Activated CD8-positive, alpha-beta memory T cell treated with anti-CD3 and anti-CD28 coated beads, Interleukin-2, amount 50 U/mL, for 1 hour (primary cell): ENCODE results near the gene ATP7A.

ENCODE experiments used
- DNase-seq: peaks from one replicate; pipeline ENCODE4 v3.0.0-alpha.2; 2020; ENCODE audit errors: extremely low read depth

ATP7A gene

DNA sequence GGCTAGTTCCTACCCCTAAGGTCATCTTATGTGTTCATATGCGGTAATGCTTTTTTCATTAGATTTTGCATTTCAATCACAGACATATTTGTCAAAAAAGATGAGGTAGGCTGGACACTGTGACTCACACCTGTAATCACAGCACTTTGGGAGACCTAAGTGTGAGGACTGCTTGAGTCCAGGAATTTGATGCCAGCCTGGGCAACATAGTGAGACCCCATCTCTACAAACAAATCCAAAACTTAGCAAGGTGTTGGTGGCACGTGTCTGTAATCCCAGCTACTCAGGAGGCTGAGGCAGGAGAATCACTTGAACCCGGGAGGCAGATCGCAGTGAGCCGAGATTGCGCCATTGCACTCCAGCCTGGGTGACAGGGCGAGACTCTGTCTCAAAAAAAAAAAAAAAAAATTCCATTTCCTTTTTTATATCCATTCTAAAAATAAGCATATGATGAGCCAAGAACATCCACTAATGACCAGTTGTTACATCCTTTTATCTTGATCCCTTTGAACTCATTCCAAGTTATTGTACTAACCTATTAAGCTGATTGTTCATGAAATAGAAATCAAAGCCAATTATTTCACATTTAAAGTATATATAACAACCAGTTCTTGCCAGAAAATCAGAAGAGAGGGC is 35.5 kb downstream of the ATP7A start:
- no peak for DNase-seq

DNA sequence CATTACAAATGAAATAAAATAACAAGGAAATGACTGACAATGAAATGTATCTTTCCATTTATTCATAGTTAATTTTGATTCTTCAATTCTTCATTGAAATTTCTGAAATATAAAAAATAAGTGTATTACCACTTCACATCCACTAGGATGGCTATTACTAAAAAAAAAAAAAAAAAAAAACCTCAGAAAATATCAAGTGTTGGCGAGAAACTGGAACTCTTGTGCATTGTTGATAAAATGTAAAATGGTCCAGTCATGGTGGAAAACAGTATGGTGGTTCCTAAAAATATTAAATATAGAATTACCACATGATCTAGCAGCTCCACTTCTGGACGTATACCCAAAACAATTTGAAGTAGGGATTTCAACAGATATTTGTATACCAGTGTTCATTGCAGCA is 36.1 kb downstream of the ATP7A start:
- DNase-seq: no peak

DNA sequence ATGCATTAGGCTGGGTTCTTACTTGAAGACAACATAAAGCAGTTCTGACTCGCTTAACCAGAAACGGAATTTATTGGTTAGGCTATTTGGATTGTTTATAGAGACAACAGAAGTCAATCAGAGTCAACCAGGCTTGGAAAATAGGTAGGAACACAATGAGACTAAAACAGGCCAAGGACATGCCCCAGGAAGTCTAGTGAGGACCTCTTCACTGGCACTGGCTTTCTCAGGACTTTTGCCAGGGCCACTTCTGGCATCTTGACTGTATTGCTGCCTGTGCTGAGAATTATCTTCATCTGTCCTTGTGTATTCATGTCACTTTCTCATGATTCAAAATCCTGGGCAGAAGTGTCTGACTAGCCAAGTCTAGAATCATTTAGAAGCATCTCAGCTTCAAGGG is 39.3 kb downstream of the ATP7A start:
- no peak for DNase-seq

DNA sequence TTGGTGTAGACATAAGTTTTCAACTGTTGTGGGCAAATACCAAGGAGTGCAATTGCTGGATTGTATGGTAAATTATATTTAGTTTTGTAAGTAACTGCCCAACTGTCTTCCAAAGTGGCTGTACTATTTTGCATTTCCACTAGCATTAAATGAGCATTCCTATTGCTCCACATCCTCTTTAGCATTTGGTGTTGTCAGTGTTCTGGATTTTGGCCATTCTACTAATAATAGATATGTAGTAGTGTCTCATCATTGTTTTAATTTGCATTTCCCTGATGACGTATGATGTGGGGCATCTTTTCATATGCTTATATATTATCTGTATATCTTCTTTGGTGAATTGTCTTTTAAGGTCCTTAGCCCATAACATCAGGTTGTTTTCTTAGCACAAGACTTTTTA is 41.7 kb downstream of the ATP7A start:
- no peak for DNase-seq

DNA sequence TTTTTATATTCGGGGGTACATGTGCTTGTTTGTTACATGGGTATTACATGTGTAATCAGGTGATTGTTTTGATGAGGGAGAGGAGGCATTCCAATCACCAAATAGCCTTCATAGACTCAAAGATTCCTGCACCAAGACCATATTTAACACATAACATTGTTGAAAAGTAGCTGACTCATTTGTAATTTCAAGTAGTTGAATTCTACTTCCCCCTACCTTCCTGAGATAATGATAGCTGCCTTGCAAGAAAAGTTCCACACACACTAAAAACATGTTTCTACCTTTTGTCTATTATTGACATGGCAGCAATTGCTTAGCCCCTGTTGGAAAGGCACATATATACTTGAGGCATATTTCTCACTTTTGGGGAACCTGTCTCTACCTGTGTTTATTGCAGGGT is 42.8 kb downstream of the ATP7A start:
- DNase-seq: no peak

DNA sequence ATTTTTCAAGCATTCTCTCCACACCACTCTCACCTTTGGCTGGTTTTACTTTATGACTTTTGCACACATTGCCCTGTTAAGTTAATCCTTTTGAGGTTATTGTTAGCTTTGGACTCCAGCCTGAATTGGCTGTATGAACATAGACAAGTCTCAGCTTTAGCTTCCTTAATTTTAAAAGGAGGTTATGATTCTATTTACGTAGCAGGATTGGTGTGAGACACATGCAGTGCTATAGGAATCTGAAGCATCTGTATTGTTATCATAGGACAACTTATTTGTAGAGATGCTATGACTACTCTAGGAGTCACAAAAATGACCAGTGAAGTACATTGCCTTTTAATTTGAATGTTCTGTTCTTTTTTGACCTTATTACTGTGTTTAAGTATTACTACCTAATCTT is 43.2 kb downstream of the ATP7A start:
- no peak for DNase-seq

DNA sequence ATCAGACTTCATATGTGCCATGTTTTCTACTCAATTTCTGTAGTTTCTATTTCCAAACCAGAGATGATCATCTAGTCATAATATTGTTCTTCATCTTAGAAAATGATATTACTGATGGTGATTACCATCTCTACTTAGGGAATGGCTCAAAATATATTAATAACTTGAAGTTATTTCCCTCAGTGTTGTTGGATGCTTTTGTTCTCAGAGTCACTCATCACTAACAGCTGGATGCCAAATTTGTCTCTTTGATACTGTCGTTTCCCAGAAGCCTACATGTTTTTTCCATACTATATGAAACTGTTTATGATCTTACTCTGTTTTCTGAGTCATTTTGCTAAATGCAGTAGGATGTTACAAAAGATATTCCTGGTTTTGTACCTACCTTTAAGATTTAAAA is 50.1 kb downstream of the ATP7A start:
- no peak for DNase-seq

DNA sequence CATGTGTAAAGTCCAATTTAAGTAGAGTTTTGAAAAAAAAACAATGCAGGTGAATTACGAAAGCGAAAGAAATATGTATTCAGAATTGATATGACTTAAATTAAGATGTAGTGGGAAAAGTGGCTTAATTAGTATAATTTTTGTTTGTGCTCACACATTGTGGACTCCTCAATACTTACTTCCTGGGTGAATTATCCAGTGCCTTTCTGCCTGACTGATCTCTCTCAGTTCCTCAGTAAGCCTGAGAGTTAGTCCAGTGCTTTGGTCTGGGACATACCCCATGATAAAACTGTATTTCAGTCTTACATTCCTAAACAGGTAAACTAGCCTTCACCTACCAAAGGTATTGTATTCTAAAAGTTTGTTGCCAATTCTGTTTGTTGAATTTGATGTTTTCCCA is 50.6 kb downstream of the ATP7A start:
- no peak for DNase-seq

DNA sequence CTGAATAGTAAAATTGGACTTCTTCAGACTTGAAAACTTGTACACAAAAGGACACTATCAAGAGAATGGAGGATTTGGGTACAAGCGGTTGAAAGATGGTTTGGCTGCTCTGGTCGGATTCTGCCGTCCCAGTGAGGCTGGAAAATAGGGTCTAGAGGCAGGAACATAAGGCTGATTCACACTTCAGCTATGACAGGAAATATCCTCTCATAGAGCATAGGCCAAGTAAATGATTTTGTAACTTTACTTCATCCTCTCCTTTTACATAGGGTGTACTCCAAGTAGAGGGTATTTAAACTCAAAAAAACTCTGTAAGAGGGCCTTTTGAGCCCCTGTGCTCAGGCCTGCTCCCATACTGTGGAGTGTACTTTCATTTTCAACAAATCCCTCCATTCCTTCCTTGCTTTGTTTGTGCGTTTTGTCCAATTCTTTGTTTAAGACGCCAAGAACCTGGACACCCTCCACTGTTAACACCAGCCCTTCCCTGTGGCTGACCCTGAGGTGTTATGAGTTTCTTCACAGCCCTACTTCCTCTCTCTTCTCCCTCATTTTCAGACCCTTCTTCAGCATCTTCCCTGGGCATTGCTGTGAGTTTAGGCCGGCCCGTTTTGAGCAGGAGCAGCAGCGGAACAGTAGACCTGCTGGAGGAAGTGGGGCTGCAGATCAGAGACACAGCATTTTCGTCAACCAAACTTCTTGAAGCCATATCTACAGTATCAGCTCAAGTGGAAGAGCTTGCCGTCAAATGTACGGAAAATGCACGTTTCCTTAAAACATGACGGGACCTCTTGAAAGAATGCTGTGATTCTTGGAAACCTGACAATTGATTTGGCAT is 51.8 kb downstream of the ATP7A start:
- DNase-seq: no peak

DNA sequence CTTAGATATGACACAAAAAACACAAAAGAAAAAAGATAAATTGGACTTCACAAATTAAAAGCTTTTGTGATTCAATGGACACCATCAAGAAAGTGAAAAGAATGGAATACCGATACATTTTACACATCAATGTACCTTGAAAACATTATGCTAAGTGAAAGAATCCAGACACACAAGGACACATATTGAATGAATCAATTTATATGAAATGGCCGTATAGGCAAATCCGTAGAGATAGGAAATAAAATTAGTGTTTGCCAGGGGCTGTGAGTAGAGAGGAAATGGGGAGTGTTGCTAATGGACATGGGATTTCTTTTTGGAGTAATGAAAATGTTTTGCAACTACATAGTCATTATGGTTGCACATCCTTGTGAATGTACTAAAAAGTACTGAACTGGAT is 55.9 kb downstream of the ATP7A start:
- no peak for DNase-seq

DNA sequence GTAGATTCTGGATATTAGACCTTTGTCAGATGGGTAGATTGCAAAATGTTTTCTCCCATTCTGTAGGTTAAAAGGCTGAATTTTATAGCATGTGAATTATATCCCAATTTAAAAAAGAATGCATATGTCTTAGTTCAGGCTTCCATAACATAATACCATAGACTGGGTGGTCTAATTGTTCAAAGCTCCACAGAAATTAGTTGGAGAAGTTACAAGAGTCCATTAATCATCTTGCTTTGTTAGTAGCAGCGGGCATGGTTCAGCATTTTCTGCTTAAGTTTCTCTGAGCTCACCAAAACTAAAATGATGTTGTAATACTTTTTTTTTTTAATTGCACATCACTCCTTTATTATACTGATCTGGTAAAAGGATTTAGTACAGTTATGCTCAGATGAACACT is 57.1 kb downstream of the ATP7A start:
- DNase-seq: no peak

DNA sequence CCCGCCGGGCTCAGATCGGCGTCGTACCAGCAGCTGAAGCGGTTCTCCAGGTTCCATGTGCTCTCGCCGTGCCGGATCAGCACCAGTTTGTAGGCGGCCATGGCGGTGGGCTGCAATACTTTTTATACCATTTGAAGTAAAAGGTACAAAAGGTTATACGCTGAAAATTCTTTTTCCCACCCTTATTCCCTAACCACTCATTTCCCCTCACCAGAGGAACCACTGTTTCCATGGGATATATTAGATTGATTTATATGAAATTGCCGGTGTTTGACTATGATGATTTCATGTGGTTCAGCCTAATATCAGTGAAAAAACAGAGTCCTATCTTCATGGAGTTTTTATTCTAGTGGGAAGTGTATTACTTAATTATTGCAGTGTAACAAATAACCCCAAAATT is 59.0 kb downstream of the ATP7A start, which contains the start of gene PGAM4:
PGAM4 (minus strand) TSS at position 101 of the 400 bp plus-strand sequence; CDS start at position 101, 0 bp downstream.
- no peak for DNase-seq

DNA sequence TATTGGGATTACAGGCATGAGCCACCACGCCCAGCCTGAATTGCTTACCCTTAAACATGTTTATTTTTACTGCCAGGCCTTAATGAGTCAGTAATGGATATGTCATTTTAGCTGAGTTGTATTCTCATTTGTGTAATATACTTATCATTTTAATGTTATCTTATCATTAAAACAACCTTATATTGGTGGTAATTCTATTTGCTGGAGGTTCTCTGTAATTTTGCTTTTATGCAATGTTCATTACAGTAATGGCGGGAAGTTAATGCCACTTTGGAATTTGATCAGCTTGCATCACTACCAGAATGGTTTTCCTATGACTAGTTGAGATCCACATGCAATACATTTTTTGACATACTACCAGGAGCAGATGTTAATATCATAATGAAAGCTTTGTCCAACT is 65.3 kb downstream of the ATP7A start:
- DNase-seq: no peak

DNA sequence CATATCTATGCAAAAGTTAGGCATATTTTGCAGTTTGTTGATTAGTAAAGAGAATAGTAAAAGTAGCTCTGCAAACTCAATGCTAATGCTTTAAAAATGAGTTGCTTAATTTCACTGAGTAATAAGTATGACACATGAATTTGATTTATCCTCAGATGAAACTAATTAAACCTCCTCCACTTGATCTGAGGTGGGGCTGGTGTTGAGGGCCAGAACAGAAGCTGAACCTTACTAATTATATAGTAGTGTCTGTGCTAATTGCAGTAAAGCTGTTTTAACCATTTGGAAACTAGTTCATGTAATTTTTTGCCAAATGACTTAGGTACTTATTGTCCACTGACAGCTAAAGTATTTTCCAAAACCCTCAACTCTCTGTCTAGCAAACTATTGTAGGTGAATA is 66.6 kb downstream of the ATP7A start:
- no peak for DNase-seq

DNA sequence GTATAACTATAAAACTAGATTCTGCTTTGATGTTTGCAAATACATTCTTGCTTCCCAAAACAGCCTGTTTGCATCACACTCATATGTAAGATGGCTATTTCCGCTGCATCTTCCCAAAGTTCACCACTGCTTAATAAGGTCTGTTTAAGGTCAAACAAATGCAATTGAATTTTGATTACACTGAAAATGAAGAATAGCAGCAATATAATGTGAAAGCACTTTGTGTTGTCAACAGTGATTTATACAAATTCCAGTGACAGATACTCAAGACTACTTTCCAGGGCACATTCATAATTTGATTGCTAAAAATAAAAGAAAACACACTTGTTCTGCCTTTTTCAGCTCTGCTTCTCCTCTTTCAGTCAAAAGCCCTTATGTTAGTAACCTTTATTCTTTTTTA is 67.0 kb downstream of the ATP7A start:
- DNase-seq: no peak

DNA sequence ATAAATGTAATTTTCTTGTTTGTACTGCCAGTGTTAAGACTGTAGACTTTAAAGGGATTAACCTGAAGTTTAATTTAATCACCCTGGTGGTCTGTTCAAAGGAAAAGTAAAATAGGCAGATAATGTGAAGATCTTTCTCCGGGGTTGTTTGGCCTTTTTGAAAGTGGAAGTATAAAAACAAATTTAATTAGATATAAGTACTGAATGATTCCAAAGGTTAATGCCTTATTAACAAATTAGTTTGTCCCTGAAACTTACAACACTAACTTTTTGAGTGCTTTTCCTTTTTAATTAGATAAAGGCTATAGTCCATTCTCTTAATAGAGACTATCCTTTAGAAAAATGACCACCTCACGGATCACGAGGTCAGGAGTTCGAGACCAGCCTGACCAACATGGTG is 69.4 kb downstream of the ATP7A start:
- no peak for DNase-seq

DNA sequence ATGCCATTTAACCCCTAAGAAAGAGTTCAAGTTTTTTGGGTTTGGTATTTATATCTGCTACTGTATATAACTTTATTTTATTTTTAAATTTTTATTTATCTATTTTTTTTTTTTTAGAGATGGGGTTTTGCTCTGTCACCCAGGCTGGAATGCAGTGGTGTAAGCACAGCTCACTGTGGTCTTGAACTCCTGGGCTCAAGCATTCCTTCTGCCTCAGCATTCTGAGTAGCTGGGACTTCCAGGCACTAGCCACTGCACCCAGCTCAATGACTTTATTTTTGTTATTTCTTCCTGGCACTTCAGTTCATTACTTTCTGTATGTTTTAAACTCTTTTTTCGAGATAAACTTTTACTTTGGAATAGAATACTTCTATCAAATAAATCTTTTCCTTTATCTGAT is 101.4 kb downstream of the ATP7A start:
- no peak for DNase-seq

DNA sequence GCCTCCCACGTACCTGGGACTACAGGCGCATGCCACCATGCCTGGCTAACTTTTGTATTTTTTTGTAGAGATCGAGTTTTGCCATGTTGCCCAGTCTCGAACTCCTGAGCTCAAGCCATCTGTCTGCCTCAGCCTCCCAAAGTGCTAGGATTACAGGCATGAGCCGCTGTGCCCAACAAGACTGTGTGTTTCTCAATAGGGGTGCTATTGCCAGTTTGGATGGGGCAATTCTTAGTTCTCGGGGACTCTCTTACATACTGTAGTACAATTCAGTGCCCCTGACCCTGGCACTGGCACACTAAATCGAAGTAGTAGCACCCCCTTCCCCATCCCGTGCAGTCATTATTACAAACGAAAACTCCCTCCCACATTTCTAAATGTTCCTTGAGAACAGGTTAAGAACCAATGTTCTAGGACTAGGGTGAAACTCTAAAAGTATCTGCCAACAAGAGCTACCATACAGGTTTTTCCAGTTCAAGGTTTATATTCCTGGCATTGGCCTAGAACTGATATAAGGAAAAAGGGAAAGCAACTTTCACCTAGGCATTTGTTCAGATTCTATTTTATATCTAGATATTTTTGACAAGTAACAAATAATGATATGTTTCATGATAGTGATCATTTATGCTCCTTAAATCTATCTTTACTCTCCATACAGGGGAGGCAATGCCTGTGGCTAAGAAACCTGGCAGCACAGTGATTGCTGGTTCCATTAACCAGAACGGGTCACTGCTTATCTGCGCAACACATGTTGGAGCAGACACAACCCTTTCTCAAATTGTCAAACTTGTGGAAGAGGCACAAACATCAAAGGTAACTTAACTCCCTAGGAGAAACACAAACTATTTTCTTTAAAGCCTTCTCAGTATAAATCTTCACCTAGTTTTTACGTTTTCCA is 109.3 kb downstream of the ATP7A start:
- no peak for DNase-seq

DNA sequence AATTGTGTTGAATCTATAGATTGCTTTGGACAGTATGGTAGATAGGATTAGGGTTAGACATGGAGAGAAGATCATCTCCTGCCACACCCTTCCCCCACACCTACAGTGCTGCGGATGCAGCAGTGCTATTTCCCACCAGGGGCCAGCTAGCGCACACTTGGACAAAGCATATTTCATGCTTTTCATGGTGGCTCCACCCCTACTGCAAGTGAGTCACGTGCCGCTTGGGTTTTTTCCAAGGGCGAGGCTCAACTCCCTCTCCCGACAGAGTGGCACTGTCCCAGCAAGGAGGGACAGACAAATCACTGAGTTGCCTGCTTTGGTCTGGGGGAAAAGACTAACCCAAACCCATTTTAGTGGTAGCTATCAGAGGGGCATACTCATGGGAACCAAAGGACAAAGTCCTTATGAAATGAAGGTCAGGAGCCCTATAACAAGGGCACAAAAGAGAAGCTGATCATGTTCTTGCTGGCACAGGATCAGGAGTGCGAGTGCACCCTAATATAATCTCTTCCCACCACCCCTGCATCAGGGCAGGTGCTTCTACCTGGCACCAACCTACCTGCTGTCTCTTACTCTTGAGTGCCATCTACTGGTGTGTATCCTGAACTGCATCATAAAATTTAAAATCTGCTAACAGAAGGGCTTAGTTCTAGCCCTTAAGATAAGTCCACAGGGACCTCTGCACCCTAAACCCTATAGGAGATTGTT is 114.0 kb downstream of the ATP7A start:
- peak; percentile 2 for DNase-seq

DNA sequence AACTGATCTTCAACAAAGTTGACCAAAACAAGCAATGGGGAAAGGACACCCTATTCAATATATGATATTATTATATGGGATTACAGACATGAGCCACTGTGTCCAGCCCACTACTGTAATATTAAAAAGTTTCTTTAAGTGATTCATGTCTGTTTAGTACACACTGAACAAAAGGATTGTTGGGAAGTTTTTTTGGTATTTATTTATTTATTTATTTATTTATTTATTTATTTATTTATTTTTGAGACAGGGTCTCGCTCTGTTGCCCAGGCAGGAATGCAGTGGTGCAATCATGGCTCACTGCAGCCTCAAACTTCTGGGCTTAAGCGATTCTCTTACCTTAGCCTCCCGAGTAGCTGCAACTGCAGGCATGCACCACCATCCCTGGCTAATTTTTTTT is 117.3 kb downstream of the ATP7A start:
- no peak for DNase-seq

DNA sequence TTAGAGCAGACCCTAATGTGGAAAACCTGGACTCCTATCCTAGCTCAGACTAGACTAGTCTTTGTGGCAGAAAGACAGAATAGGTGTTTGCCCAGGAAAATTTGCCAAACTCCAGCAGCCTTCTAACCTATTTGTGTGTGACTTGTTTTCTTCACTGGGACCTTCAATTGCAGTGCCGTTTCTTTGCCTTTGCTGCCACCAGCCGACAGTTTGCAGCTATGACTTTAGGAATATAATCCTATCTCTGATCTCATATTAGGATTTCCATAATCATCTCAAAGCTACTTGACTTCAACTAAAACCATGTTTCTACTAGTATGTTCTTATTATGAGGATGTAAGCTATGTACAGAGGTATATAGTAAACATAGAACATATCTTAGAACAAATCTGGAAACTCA is 119.2 kb downstream of the ATP7A start:
- no peak for DNase-seq

DNA sequence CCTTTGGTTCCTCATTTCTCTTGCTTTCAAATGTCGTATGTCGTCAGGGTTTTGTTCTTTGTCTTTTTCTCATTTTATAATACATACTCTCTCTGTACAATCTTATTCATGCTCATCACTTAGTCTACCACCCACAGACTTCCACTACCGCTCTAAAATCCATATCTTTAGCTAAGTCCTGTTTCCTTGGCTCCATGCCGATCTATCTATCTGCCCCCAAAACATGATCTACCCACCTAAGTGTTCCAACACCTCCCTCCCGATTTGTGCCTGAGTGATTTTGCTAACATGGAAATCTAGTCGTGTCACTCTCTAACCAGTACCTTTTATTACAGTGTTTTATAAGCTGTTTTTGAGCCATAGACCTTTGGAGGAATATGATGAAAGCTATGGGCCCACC is 124.6 kb downstream of the ATP7A start:
- no peak for DNase-seq
